ENCODE results near the gene CMTM3. TPM values are rescaled to one million over a fixed set of nuclear protein-coding genes. Genes with fewer than 3 reads are reported as not detected.
"Not testable (repeated sequence)": the region's sequence is repeated elsewhere in the genome, so short reads cannot be mapped to it uniquely, and the experiment has no call there.

Gene CMTM3
- total RNA-seq, 1 experiment from 2014 or later, result 19.7 TPM

DNA sequence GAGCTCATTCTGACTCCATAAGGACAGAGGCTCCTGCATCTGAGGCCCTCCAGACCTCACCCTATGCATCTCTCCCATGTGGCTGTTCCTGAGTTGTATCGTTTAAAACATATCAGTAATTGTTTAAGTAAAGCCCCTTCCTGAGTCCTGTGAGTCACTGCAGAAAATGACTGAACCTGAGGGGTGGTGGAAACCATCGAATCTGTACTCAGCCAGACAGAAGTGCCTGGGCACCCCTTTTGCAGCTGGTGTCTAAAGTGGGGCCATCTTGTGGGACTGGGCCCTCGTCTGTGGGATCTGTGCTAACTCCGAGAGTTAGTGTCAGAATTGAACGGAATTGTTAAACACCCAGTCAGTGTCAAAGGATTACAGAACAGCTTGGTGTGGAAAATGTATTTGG lies 25.4 kb downstream of the CMTM3 start:
- Histone ChIP-seq H3K27ac (ENCODE audit: low read length) (no peak overlapping the region), H3K4me2 (ENCODE audit: low read depth, low read length, poor library complexity, severe bottlenecking) (no peak overlapping the region), H2AFZ (ENCODE audit: low read length) (no peak overlapping the region), H4K20me1 (ENCODE audit: insufficient read depth, low read depth, low read length) (no peaks in the 10 kb centered on the region), H3K4me1 (ENCODE audit: low read length) (no peaks in the 10 kb centered on the region), H3K9me3 (ENCODE audit: low read length) (no peaks in the 10 kb centered on the region), H3K9ac (ENCODE audit: low read length) (no peak overlapping the region), H3K36me3 (ENCODE audit: insufficient read depth, low read length) (no peaks in the 10 kb centered on the region), H3K27me3 (ENCODE audit: low read length) (no peaks in the 10 kb centered on the region), H3K79me2 (ENCODE audit: low read length) (no peaks in the 10 kb centered on the region), H3K4me3 (ENCODE audit: low read length) (no peak overlapping the region), H3K9me2 (replicated peaks; ENCODE audit: insufficient read depth, low read length) (no peaks in the 10 kb centered on the region)
- DNase-seq, result no peak

DNA sequence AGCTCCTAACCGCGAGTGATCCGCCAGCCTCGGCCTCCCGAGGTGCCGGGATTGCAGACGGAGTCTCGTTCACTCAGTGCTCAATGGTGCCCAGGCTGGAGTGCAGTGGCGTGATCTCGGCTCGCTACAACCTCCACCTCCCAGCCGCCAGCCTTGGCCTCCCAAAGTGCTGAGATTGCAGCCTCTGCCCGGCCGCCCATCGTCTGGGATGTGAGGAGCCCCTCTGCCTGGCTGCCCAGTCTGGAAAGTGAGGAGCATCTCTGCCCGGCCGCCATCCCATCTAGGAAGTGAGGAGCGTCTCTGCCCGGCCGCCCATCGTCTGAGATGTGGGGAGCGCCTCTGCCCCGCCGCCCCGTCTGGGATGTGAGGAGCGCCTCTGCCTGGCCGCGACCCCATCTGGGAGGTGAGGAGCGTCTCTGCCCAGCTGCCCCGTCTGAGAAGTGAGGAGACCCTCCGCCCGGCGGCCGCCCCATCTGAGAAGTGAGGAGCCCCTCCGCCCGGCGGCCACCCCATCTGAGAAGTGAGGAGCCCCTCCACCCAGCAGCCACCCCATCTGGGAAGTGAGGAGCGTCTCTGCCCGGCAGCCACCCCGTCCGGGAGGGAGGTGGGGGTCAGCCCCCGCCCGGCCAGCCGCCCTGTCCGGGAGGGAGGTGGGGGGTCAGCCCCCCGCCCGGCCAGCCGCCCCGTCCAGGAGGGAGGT lies 26.2 kb downstream of the CMTM3 start:
- not testable (repeated sequence) for H4K20me1 ChIP-seq (ENCODE audit: insufficient read depth, low read depth, low read length); H3K79me2 ChIP-seq (ENCODE audit: low read length); H3K9ac ChIP-seq (ENCODE audit: low read length); H3K9me3 ChIP-seq (ENCODE audit: low read length); H3K4me2 ChIP-seq (ENCODE audit: low read depth, low read length, poor library complexity, severe bottlenecking); H2AFZ ChIP-seq (ENCODE audit: low read length); H3K27me3 ChIP-seq (ENCODE audit: low read length); H3K9me2 ChIP-seq (replicated peaks; ENCODE audit: insufficient read depth, low read length); H3K4me3 ChIP-seq (ENCODE audit: low read length); H3K27ac ChIP-seq (ENCODE audit: low read length); DNase-seq; H3K4me1 ChIP-seq (ENCODE audit: low read length); H3K36me3 ChIP-seq (ENCODE audit: insufficient read depth, low read length)

DNA sequence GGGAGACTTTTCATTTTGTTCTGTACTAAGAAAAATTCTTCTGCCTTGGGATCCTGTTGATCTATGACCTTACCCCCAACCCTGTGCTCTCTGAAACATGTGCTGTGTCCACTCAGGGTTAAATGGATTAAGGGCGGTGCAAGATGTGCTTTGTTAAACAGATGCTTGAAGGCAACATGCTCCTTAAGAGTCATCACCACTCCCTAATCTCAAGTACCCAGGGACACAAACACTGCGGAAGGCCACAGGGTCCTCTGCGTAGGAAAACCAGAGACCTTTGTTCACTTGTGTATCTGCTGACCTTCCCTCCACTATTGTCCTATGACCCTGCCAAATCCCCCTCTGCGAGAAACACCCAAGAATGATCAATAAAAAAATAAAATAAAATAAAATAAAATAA lies 27.1 kb downstream of the CMTM3 start:
- not testable (repeated sequence) for H2AFZ ChIP-seq (ENCODE audit: low read length); H3K27ac ChIP-seq (ENCODE audit: low read length); H3K9me3 ChIP-seq (ENCODE audit: low read length); H3K36me3 ChIP-seq (ENCODE audit: insufficient read depth, low read length); H3K9me2 ChIP-seq (replicated peaks; ENCODE audit: insufficient read depth, low read length); H3K4me2 ChIP-seq (ENCODE audit: low read depth, low read length, poor library complexity, severe bottlenecking); H3K4me3 ChIP-seq (ENCODE audit: low read length); H3K4me1 ChIP-seq (ENCODE audit: low read length); H4K20me1 ChIP-seq (ENCODE audit: insufficient read depth, low read depth, low read length); H3K27me3 ChIP-seq (ENCODE audit: low read length); H3K9ac ChIP-seq (ENCODE audit: low read length); H3K79me2 ChIP-seq (ENCODE audit: low read length); DNase-seq

DNA sequence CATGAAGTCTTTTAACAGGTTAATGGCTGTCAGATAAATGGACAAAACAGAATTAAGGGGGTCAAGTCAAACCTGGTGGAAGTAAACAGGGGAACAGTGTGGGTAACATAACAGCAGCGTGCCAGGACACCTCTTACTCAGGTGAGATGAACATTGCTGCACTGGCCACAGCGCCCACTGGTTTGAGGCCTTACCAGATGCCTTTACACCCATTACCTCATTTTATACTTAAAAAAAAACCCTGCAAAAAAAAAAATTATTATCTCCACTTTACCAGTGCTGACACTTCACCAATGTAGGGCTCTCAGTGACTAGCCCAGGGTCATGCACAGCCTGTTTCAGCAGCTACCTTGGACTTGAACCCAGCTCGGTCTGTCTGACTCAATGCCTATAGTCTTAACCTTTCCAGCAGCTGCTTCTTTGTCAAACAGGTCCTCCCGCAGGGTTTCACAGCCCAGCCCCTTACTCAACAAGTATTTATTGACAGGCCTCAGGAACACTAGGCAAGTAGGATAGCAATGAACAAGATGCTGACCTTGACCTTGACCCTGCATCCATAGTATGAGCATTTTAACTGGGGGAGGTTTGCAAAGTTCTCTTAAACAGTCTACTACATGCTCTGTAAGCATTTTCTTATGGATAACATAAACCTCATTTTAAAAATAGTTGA lies 30.2 kb downstream of the CMTM3 start:
- Histone ChIP-seq H3K9me2 (replicated peaks; ENCODE audit: insufficient read depth, low read length) (no peaks in the 10 kb centered on the region), H4K20me1 (ENCODE audit: insufficient read depth, low read depth, low read length) (no peaks in the 10 kb centered on the region), H2AFZ (ENCODE audit: low read length) (no peak overlapping the region), H3K36me3 (ENCODE audit: insufficient read depth, low read length) (no peaks in the 10 kb centered on the region), H3K9me3 (ENCODE audit: low read length) (no peaks in the 10 kb centered on the region), H3K9ac (ENCODE audit: low read length) (no peak overlapping the region), H3K27ac (ENCODE audit: low read length) (no peak overlapping the region), H3K27me3 (ENCODE audit: low read length) (no peaks in the 10 kb centered on the region), H3K4me2 (ENCODE audit: low read depth, low read length, poor library complexity, severe bottlenecking) (no peak overlapping the region), H3K4me3 (ENCODE audit: low read length) (no peak overlapping the region), H3K79me2 (ENCODE audit: low read length) (no peaks in the 10 kb centered on the region), H3K4me1 (ENCODE audit: low read length) (no peaks in the 10 kb centered on the region)
- DNase-seq, result no peak

DNA sequence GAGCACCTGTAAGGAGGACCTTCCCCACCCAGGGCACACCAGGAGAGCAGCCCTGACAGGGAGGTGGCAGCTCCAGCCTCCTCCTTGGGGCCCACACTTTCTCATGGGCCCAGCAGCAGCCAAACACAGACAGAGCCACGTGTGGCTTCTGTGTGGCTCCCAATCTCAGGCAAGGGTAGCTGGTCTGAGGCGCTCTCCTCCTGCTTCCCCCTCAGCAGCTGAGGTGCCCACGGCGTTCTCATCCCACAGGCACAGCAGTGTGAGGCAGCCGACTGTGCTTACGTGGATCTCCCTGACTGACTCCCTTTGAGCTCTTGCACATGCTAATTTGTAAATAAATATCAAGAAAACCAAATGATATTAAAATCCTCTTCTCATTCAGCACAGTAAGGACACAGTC lies 30.9 kb downstream of the CMTM3 start:
- Histone ChIP-seq H3K9ac (ENCODE audit: low read length) (no peak overlapping the region), H3K4me2 (ENCODE audit: low read depth, low read length, poor library complexity, severe bottlenecking) (no peak overlapping the region), H3K9me3 (ENCODE audit: low read length) (no peaks in the 10 kb centered on the region), H3K9me2 (replicated peaks; ENCODE audit: insufficient read depth, low read length) (no peaks in the 10 kb centered on the region), H2AFZ (ENCODE audit: low read length) (no peak overlapping the region), H3K27me3 (ENCODE audit: low read length) (no peaks in the 10 kb centered on the region), H3K27ac (ENCODE audit: low read length) (no peak overlapping the region), H3K4me3 (ENCODE audit: low read length) (no peak overlapping the region), H3K79me2 (ENCODE audit: low read length) (no peaks in the 10 kb centered on the region), H3K4me1 (ENCODE audit: low read length) (no peaks in the 10 kb centered on the region), H3K36me3 (ENCODE audit: insufficient read depth, low read length) (no peaks in the 10 kb centered on the region), H4K20me1 (ENCODE audit: insufficient read depth, low read depth, low read length) (no peaks in the 10 kb centered on the region)
- DNase-seq, result no peak

DNA sequence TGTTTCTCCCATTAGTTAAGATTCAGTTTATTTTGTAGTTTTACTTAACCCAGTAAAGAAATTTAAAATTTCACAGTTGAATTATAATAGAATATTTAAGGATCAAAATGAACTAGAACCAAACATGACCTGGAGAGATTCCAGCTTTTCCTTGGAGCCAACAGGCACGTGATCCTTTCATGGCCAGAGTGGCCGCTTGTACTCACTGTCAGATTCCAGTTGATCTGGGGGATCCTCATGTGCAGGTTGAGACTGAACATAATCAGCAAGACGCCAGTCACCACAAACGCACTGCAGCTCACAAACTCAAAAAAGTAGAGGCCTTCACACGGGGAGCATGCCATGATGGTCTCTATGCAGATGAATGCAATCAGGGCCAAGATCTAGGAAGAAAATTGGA lies 31.7 kb downstream of the CMTM3 start:
- no peaks in the 10 kb centered on the region for H3K79me2 ChIP-seq (ENCODE audit: low read length)
- H3K4me2 ChIP-seq (ENCODE audit: low read depth, low read length, poor library complexity, severe bottlenecking), result no peak overlapping the region

DNA sequence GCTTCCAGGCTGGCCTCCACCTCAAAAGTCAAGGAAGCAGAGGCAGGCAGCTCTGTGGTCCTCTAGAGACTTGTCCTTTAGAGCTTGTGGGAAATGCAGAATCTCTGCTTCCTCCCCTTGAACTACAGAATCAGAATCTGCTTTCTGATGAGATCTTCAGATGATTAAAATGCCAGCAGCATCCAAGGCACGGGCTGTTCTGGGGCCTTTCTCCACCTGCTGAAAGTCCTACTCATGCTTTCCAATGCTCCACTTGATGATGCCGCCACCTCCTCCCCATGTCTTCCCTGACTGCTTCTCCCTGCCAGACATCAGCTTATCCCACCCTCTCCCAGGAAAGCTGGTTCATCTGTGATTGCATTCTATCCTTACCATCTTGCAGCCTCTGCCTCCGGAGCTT lies 33.3 kb downstream of the CMTM3 start:
- Histone ChIP-seq H3K4me3 (ENCODE audit: low read length) (no peak overlapping the region), H3K9me2 (replicated peaks; ENCODE audit: insufficient read depth, low read length) (no peaks in the 10 kb centered on the region)

More for the DNA sequence above, 31.7 kb downstream of the CMTM3 start:
- no peak overlapping the region for H2AFZ ChIP-seq (ENCODE audit: low read length)
- no peaks in the 10 kb centered on the region for H3K36me3 ChIP-seq (ENCODE audit: insufficient read depth, low read length)
- no peak overlapping the region for H3K9ac ChIP-seq (ENCODE audit: low read length)
- H3K4me1 ChIP-seq (ENCODE audit: low read length), result no peaks in the 10 kb centered on the region
- H3K27me3 ChIP-seq (ENCODE audit: low read length), result no peaks in the 10 kb centered on the region
- H3K27ac ChIP-seq (ENCODE audit: low read length), result no peak overlapping the region
- no peaks in the 10 kb centered on the region for H3K9me2 ChIP-seq (replicated peaks; ENCODE audit: insufficient read depth, low read length)
- H3K4me3 ChIP-seq (ENCODE audit: low read length), result no peak overlapping the region
- no peak for DNase-seq
- H3K9me3 ChIP-seq (ENCODE audit: low read length), result no peaks in the 10 kb centered on the region
- no peaks in the 10 kb centered on the region for H4K20me1 ChIP-seq (ENCODE audit: insufficient read depth, low read depth, low read length)

DNA sequence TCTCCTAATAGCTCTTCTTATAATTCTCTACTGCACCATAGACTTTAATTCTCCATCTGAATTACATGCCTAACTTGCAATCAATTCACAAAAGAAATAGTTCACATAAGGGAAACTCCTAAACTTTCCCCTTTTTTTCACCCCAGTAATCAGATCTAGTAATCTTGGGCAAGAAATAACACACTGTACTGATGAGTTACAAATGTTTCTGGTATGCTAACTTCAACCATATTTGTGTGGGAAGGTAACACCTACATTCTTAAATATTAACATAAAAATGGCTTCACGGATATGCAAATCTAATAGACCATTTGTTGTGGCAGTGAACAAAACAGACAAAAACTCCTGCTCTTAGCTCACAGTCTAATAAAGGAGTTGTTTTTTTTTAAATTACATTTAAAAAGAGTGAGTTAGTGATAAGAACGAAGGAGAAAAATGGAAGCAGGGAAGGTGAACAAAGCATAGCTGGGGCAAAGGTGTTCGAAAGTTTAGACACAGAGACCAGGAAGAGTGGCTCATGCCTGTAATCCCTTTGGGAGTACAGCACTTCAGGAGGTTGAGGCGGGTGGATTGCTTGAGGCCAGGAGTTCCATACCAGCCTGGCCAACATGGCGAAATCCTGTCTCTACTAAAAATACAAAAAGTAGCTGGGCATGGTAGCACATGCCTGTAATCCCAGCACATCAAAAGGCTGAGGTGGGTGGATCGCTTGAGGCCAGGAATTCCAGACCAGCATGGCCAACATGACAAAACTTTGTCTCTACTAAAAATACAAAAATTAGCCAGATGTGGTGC lies 34.8 kb downstream of the CMTM3 start:
- no peaks in the 10 kb centered on the region for H3K79me2 ChIP-seq (ENCODE audit: low read length)
- DNase-seq, result no peak
- H4K20me1 ChIP-seq (ENCODE audit: insufficient read depth, low read depth, low read length), result no peaks in the 10 kb centered on the region
- no peak overlapping the region for H3K4me3 ChIP-seq (ENCODE audit: low read length)
- no peaks in the 10 kb centered on the region for H3K9me2 ChIP-seq (replicated peaks; ENCODE audit: insufficient read depth, low read length)
- no peak overlapping the region for H2AFZ ChIP-seq (ENCODE audit: low read length)
- H3K4me2 ChIP-seq (ENCODE audit: low read depth, low read length, poor library complexity, severe bottlenecking), result no peak overlapping the region
- H3K9me3 ChIP-seq (ENCODE audit: low read length), result no peaks in the 10 kb centered on the region
- no peaks in the 10 kb centered on the region for H3K36me3 ChIP-seq (ENCODE audit: insufficient read depth, low read length)
- no peaks in the 10 kb centered on the region for H3K27me3 ChIP-seq (ENCODE audit: low read length)
- H3K27ac ChIP-seq (ENCODE audit: low read length), result no peak overlapping the region
- no peaks in the 10 kb centered on the region for H3K4me1 ChIP-seq (ENCODE audit: low read length)
- H3K9ac ChIP-seq (ENCODE audit: low read length), result no peak overlapping the region

More for the DNA sequence above, 33.3 kb downstream of the CMTM3 start:
- DNase-seq, result no peak
- Histone ChIP-seq H3K27me3 (ENCODE audit: low read length) (no peaks in the 10 kb centered on the region), H3K36me3 (ENCODE audit: insufficient read depth, low read length) (no peaks in the 10 kb centered on the region), H3K79me2 (ENCODE audit: low read length) (no peaks in the 10 kb centered on the region), H3K27ac (ENCODE audit: low read length) (no peak overlapping the region), H3K4me1 (ENCODE audit: low read length) (no peaks in the 10 kb centered on the region), H4K20me1 (ENCODE audit: insufficient read depth, low read depth, low read length) (no peaks in the 10 kb centered on the region), H3K9ac (ENCODE audit: low read length) (no peak overlapping the region), H2AFZ (ENCODE audit: low read length) (no peak overlapping the region), H3K4me2 (ENCODE audit: low read depth, low read length, poor library complexity, severe bottlenecking) (no peak overlapping the region), H3K9me3 (ENCODE audit: low read length) (no peaks in the 10 kb centered on the region)
